ENCODE results near the gene NEMP1.

Gene NEMP1

DNA sequence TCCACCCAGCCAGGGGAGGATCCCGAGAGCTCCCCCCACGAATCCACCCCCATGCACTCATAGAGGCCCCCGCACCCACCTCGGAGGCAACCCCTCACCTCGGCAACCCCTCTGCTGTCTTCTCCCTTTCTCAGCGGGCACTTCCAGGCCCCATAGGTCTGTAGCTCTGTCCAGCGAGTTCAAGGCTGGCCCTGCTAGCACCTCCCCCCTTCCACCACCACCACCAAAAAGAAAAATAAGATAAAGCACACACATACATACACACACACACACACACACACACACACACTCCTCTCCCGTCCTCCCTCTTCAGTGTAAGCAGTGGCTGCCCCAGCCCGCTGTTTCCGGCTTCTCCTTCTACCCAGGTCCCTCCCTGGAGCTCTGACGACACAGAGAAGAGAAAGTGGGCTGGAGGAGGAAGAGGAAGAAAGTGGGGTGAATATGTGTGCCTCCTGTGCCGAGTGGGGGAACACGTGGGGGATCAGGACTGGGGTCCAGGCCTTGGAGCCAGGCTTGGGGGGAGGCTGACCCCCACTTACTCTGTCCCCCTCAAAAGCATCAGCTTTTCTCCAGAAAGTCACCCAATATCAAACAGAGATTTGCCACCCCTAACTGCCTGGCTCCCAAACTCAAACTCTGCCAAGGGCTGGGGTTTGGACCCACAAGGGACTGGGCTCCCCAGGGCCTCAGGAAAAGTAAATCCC, 32.6 kb upstream of the NEMP1 start, which contains the start of gene STAT6:
STAT6 (minus strand) TSS at position 332 of the 704 bp plus-strand sequence. CDS start 3,084 bp downstream, outside the sequence.
- H3K27me3 ChIP-seq (ENCODE audit: insufficient read depth, insufficient read length), result no peaks in the 10 kb centered on the region
- H3K4me1 ChIP-seq (ENCODE audit: insufficient read depth, insufficient read length), result peaks cover 14% of the 10 kb centered on the region
- peak within 1 kb of the TSS; percentile 84 for H3K4me3 ChIP-seq (ENCODE audit: insufficient read length, low read depth)
- no peak for TF ChIP-seq YY1 (IDR thresholded peaks at IDR 0.05; ENCODE audit: insufficient read depth, insufficient read length)
- no peak for TF ChIP-seq ZNF274 (IDR thresholded peaks at IDR 0.05; ENCODE audit: low read depth, low read length)
- no peak for TF ChIP-seq SUZ12 (IDR thresholded peaks at IDR 0.05; ENCODE audit: extremely low read depth, insufficient read depth, insufficient read length)
- no peaks in the 10 kb centered on the region for H3K9me3 ChIP-seq (ENCODE audit: insufficient read depth, low read length)
- H3K9ac ChIP-seq (ENCODE audit: insufficient read length, low read depth), result peak within 1 kb of the TSS; percentile 96
- peaks cover 25% of the 10 kb centered on the region for H3K36me3 ChIP-seq (ENCODE audit: insufficient read depth, insufficient read length, low read length)
- DNase-seq (ENCODE audit: low read depth, low spot score), result no peak

GRCh38 chr12:57110104-57111030, 31.8 kb upstream of the NEMP1 start:
- no peaks in the 10 kb centered on the region for H3K9me3 ChIP-seq (ENCODE audit: insufficient read depth, low read length)
- TF ChIP-seq SUZ12 (IDR thresholded peaks at IDR 0.05; ENCODE audit: extremely low read depth, insufficient read depth, insufficient read length) (no peak), YY1 (IDR thresholded peaks at IDR 0.05; ENCODE audit: insufficient read depth, insufficient read length) (no peak), ZNF274 (IDR thresholded peaks at IDR 0.05; ENCODE audit: low read depth, low read length) (no peak)
- H3K4me1 ChIP-seq (ENCODE audit: insufficient read depth, insufficient read length), result peaks cover 14% of the 10 kb centered on the region
- peaks cover 34% of the 10 kb centered on the region for H3K36me3 ChIP-seq (ENCODE audit: insufficient read depth, insufficient read length, low read length)
- no peak for DNase-seq (ENCODE audit: low read depth, low spot score)
- H3K4me3 ChIP-seq (ENCODE audit: insufficient read length, low read depth), result peak overlapping the region; percentile 84
- no peaks in the 10 kb centered on the region for H3K27me3 ChIP-seq (ENCODE audit: insufficient read depth, insufficient read length)
- H3K9ac ChIP-seq (ENCODE audit: insufficient read length, low read depth), result peak overlapping the region; percentile 96

DNA sequence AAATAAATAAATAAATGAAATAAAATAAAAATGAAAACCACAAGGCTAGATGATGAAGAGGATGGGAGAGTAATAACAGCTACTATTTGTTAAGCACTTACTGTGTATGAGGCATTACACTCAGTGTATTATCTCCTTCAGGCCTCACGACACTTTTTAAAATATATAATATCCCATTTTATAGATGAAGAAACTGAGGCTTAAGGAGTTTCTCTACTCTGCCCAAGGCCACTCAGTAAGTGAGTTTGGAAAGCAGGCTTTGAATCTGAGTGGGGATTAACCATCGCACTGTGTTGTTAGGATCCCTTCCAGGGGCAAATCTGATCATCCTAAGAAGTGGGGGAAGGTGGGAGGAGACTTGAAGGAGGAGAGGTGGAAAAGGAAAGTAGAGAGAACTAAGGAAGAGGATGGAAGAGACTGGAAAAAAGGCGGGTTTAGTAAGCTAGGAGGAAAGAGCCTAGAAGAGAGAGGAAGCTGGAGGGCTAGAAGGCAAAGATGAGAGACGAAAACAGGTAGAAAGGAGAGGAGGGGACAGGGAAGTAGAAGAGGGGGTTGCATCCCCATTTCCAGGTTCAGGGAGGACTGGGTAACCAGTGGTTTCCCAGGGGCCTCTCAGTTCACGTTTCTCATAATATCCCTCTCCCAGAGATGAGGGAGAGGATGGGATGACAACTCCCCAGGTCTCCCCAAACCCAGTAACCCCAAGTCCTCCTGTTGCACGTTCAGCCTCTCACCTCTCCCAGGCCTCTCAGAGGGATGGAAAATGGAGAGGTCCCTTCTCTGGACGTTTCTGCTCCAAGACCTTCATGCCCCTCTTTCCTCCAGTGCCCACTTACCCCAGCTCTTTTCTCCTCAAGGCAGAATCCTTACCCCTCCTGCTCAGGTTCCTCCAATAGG, 30.9 kb upstream of the NEMP1 start:
- peak overlapping the region; percentile 84 for H3K4me3 ChIP-seq (ENCODE audit: insufficient read length, low read depth)
- H3K9me3 ChIP-seq (ENCODE audit: insufficient read depth, low read length), result no peaks in the 10 kb centered on the region
- DNase-seq (ENCODE audit: low read depth, low spot score), result no peak
- peak overlapping the region; percentile 50 for H3K9ac ChIP-seq (ENCODE audit: insufficient read length, low read depth)
- no peaks in the 10 kb centered on the region for H3K27me3 ChIP-seq (ENCODE audit: insufficient read depth, insufficient read length)
- TF ChIP-seq ZNF274 (IDR thresholded peaks at IDR 0.05; ENCODE audit: low read depth, low read length) (no peak), YY1 (IDR thresholded peaks at IDR 0.05; ENCODE audit: insufficient read depth, insufficient read length) (no peak), SUZ12 (IDR thresholded peaks at IDR 0.05; ENCODE audit: extremely low read depth, insufficient read depth, insufficient read length) (no peak)
- peaks cover 43% of the 10 kb centered on the region for H3K36me3 ChIP-seq (ENCODE audit: insufficient read depth, insufficient read length, low read length)
- peaks cover 14% of the 10 kb centered on the region for H3K4me1 ChIP-seq (ENCODE audit: insufficient read depth, insufficient read length)

DNA sequence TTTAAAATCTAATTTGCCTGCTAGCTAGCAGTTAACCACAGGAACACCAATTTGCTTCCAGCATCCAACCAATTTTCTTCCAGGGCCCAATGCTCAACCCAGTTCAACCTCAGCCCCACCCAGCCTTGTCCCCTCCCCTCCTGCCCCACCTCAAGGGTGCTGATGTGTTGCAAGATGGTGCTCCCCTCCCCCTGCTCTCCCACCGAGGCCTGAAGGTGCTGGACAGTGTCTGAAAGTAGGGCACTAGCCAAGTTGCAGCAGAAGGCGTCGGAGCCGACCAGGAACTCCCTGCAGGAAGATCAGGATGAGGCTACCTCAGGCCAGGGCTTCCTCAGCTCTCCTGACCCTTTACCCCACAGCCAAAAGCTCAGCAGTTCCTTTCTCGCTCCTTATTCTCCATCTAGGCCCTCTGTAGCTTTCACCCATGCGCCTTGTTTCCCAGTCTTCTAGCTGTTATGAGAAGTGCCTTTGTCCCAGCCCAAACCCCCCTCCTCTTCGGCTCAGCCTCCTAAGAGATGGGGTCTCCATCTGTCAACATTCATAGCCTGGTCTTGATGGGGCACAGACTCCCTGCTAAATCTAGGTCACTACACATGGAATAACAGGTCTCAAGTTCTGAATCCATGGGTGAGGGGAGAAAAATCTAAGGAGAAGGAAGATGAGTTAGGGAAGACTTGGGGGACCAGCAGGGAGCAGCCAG, 29.0 kb upstream of the NEMP1 start:
- Histone ChIP-seq H3K9ac (ENCODE audit: insufficient read length, low read depth) (no peak overlapping the region), H3K27me3 (ENCODE audit: insufficient read depth, insufficient read length) (no peaks in the 10 kb centered on the region), H3K9me3 (ENCODE audit: insufficient read depth, low read length) (no peaks in the 10 kb centered on the region), H3K4me1 (ENCODE audit: insufficient read depth, insufficient read length) (peaks cover 11% of the 10 kb centered on the region), H3K36me3 (ENCODE audit: insufficient read depth, insufficient read length, low read length) (peaks cover 56% of the 10 kb centered on the region), H3K4me3 (ENCODE audit: insufficient read length, low read depth) (no peak overlapping the region)
- no peak for TF ChIP-seq SUZ12 (IDR thresholded peaks at IDR 0.05; ENCODE audit: extremely low read depth, insufficient read depth, insufficient read length)
- no peak for TF ChIP-seq ZNF274 (IDR thresholded peaks at IDR 0.05; ENCODE audit: low read depth, low read length)
- TF ChIP-seq YY1 (IDR thresholded peaks at IDR 0.05; ENCODE audit: insufficient read depth, insufficient read length), result no peak
- no peak for DNase-seq (ENCODE audit: low read depth, low spot score)

- TF ChIP-seq ZNF274 (IDR thresholded peaks at IDR 0.05; ENCODE audit: low read depth, low read length) (no peak), SUZ12 (IDR thresholded peaks at IDR 0.05; ENCODE audit: extremely low read depth, insufficient read depth, insufficient read length) (no peak), YY1 (IDR thresholded peaks at IDR 0.05; ENCODE audit: insufficient read depth, insufficient read length) (no peak)
- Histone ChIP-seq H3K36me3 (ENCODE audit: insufficient read depth, insufficient read length, low read length) (peaks cover 66% of the 10 kb centered on the region), H3K9ac (ENCODE audit: insufficient read length, low read depth) (no peak overlapping the region), H3K4me3 (ENCODE audit: insufficient read length, low read depth) (no peak overlapping the region), H3K27me3 (ENCODE audit: insufficient read depth, insufficient read length) (no peaks in the 10 kb centered on the region), H3K9me3 (ENCODE audit: insufficient read depth, low read length) (no peaks in the 10 kb centered on the region), H3K4me1 (ENCODE audit: insufficient read depth, insufficient read length) (peaks cover 18% of the 10 kb centered on the region)
- DNase-seq (ENCODE audit: low read depth, low spot score), result no peak
These were observed 27.6 kb upstream of the NEMP1 start for GRCh38 chr12:57106021-57106708.
